Measurements from ENCODE around the gene DNAH14.
"Not testable (repeated sequence)": the region's sequence is repeated elsewhere in the genome, so short reads cannot be mapped to it uniquely, and the experiment has no call there.

The DNAH14 gene

DNA sequence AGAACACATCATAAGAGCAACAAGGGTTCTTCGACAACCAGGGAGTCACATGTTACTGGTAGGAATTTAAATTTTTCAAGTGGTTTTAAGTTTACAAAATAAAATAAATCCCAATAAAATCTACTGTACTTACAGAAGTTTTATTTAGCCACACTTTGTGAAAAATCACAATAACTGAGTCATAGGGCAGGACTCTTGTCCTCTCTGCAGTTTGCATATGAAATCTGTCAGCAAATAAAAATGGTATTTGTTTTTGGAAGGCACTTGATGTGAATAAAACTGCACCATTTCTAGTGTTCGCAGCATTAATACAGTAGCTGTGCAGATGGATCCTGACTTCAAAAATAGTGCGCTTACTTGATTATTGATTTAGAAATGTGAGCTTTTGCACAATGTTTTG, 348.0 kb downstream of the DNAH14 start:
- DNase-seq: no peak

DNA sequence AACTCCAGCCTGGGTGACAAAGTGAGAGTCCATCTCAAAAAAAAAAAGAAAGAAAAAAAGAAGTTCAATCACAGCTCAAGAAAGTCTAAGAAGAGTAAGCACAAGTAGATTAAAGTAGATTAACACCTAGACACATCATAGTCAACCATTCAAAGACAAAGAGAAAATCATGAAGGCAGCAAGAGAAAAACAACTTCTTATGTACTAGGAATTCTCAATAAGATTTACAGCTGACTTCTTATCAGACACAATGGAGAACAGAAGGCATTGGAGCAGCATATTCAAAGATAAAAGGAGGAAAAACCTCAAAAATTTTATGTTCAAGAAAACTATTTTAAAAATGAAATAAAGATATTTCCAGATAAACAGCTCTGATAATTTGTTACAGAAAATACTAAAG, 351.1 kb downstream of the DNAH14 start:
- DNase-seq: no peak

DNA sequence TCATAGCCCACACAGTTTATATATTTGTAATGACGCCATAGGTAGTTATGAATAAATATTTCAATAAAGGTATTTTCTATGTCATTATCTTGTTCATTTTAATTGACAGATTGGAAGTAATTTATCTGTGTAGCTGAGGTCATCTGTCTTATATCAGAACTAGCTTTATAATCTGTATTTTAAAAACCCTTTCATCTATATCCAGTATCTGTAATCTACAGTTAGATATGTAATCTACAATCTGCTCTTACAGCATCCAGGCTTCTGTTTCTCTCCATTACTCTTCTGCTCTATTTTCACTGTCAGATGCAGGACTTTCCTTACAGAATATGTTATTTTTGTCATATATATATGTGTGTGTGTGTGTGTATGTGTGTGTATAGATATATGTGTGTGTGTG, 360.8 kb downstream of the DNAH14 start:
- no peak for DNase-seq

DNA sequence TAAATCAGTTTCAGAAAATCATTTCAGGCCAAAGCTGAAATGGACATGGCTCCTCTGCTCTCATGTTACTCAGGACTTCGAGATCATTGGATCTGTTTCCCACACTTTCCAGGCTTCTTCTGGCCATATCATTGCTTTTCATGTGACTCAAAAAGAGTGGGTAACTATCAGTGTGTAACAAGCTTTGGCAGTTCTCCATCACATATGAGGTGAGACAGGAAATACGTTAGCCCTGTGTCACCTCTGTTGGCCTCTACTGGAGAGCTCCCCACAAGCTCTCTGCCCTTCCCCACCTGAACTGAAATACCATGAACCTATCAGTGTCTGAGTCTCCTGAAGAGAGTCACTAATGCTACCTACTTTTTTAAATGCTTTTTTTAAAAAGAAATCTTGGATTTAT, 370.1 kb downstream of the DNAH14 start:
- peak; percentile 30 for DNase-seq

GRCh38 chr1:225300381-225300780, 370.9 kb downstream of the DNAH14 start:
- no peak for DNase-seq

- no peak for DNase-seq
Measured at GRCh38 chr1:225304996-225305395, 375.5 kb downstream of the DNAH14 start.

DNA sequence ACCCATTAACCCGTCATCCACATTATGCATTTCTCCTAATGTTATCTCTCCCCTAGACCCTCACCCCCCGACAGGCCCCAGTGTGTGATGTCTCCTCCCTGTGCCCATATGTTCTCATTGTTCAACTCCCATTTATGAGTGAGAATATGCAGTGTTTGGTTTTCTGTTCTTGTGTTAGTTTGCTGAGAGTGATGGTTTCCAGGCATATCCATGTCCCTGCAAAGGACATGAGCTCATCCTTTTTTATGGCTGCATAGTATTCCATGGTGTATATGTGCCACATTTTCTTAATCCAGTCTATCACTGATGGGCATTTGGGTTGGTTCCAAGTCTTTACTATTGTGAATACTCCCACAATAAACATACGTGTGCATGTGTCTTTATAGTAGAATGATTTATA, 381.1 kb downstream of the DNAH14 start:
- not testable (repeated sequence) for DNase-seq

DNA sequence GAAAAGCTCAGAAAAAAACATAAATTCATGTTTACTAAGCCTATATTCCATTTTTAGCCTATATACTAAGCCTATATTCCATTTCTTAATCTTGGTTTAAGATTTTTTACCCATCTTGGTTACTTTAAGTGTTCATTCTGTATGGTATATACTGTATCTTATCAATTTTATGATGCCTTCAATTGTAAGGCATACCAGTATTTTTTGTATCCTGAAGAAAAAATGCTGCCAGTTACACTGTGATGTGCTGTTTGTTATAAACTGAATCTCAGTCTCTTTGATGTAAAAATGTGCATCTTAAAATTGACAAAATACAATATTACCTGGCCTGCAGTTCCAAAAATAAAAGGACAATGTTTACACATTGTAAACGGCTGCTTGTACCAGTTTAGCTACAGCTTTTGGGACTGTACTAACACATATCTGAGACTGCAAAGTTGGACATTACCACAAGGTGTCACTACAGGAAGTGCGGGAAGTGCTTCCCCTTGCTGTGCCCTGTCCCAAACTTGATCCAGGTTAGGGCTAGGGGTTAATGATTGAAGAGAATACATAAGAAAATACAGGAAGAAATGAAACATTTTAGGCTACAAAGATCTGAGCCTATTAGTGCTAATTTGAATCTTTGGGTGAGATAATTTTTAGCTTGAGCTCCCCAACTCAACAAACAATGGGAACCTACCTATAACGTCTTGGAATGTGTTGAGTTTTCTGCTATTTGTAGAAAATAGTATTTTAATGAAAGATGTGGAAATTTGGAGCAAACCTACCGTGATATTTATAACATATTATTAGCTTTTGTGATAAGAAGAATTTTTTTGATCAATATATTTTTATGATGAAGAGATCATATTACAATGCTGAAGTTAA, 389.5 kb downstream of the DNAH14 start:
- peak; percentile 40 for DNase-seq

GRCh38 chr1:225319871-225320270, 390.4 kb downstream of the DNAH14 start:
- DNase-seq: no peak

DNA sequence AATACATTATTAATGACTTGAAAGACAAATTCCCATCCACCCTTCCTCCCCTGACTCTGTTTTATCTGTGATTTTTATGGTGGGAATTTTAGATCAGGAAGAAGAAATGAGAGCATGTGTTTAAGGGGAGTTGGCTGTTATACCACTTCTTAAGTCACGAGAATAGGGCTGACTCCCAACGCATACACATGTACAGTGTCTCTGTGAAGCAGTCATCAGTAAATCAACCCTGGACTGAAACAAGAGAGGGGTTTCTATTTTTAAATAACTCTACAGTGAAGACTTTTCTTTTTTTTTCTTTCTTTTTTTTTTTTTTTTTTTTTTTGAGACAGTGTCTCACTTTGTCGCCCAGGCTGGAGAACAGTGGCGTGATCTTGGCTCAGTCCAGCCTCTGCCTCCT, 392.3 kb downstream of the DNAH14 start:
- DNase-seq: no peak

- DNase-seq: no peak
Measured at GRCh38 chr1:225329041-225329440, 399.6 kb downstream of the DNAH14 start.

- DNase-seq: not testable (repeated sequence)
Measured at GRCh38 chr1:225329996-225330395, 400.5 kb downstream of the DNAH14 start.

DNA sequence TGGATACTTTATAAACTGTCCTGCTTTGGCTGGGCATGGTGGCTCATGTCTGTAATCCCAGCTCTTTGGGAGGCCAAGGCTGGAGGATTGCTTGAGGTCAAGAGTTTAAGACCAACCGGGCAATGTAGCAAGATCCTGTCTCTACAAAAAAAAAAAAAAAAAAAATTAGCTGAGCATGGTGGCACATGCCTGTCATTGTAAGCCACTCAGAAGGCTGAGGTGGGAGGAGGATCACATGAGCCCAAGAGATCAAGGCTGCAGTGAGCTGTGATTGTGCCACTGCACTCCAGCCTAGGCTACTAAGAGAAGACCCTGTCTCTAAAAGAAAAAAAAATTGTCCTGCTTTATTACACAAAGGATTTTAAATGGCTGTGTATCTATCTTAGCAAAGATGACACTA, 403.2 kb downstream of the DNAH14 start:
- no peak for DNase-seq

- DNase-seq: not testable (repeated sequence)
Measured at GRCh38 chr1:225335098-225335778, 405.8 kb downstream of the DNAH14 start.

DNA sequence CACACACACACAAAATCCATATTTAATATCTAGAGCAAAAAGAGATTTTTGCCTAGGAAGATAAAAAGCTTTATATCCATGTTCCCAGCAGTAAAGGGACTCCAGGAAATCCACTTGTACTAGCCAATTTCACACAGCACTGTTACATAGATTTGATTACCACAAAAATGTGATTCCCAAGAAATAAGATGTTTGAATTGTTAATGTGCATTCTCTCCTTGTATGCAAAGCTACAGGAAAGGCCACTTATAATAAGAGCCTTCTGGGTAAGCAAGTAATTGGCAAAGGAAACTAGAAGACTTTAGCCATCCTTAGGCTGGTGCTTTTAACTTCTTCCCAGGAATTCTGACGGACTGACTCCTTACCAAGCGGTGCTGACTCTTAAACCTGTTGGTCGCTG, 409.1 kb downstream of the DNAH14 start:
- no peak for DNase-seq

DNA sequence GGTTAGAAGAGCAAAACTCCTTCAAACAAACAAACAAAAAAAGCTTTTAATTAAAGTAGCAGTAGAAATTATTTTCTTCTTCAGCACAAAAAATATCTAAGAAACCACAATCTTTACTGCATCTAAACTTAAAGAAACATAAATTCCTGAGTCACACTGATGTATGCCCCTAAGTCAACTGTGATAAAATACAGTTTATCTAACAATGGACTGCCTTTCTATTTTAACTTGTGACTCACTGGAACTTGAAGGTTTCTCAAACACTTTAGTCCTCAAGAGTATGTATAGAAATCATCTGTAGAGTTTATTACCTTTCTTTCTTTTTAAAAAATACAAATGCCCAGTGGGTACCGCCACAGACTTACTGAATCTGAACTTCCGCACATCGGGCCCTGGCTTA, 412.2 kb downstream of the DNAH14 start:
- DNase-seq: no peak

DNA sequence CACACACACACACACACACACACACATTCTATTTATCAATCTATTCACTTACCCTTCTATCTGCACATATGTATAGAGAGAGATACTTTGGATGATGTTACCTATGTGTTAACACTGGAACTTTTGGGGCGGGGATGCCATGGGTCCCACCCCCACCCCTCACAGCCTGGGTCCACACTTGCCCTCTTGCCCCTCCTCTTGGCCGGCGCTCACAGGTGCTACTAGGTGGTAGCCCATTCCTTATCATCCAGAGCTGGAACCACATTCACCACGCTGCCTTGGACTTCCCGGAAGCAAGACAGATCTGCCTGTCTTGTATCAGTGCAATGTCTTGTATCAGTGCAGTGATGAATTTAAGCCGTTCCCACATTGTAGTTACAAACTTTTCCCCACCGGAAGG, 413.2 kb downstream of the DNAH14 start:
- DNase-seq: no peak

DNA sequence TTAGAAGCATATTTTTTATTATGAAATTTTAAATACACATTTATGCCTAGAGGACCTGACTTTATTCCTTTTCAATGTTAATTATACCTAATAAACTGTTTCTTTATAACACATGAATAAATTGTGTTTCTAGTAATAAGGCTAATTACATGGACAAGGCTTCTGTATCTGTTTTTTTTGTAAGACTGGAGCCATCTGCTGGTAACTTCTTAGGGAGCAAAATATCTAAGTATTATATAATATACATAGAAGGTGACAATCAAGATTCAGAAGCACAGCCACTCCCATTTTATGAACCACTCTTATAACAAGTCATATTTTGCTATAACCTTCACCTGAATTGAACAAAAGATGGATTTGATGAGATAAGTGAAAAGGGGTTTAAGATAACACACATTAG, 414.1 kb downstream of the DNAH14 start:
- DNase-seq: no peak

GRCh38 chr1:225347123-225347683, 417.7 kb downstream of the DNAH14 start:
- no peak for DNase-seq

DNA sequence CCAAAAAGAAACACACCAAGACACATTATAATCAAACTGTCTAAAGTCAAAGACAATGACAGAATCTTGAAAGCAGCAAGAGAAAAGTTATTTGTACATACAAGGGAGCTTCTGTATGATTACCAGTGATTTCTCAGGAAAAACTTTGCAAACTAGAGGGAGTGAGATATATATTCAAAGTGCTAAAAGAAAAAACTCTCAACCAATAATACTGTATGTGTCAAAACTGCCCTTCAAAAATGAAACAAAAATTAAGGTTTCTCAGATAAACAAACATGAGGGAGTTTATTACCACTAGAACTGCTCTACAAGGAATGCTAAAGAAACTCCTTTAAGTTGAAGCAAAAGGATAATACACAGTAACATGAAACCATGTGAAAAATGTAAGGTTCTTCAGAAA, 418.9 kb downstream of the DNAH14 start:
- DNase-seq: no peak

- no peak for DNase-seq
Measured at GRCh38 chr1:225349826-225350225, 420.4 kb downstream of the DNAH14 start.

DNA sequence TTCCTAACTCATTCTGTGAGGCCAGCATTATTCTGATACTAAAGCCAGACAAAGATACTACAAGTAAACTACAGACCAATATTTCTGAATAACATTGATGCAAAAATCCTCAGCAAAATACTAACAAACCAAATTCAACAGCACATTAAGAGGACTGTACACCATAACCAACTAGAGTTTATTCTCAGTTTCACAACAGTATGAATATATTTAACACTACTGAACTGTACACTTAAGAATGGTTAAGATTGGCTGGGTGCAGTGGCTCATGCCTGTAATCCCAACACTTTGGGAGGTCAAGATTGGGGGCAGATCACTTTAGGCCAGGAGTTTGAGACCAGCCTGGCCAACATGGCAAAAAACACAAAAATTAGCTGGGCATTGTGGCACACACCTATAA, 421.4 kb downstream of the DNAH14 start:
- no peak for DNase-seq

- no peak for DNase-seq
Measured at GRCh38 chr1:225354906-225355305, 425.4 kb downstream of the DNAH14 start.

DNA sequence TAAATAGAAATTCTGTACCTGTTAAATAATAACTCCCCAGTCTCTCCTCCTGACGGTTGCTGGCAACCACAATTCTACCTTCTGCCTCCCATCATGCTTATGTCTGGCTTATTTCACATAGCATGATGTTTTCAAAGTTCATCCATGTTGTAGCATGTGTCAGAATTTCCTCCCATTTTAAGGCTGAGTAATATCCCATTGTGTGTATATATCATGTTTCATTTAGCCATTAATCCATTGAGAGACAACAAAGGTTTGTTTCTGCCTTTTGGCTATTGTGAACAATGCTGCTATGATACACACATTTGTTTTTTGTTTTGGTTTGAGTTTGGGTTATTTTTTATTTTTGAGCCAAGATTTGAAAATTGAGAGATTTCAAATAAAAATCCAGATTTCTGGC, 426.4 kb downstream of the DNAH14 start:
- DNase-seq: no peak
